Measurements from ENCODE around the gene NCOA5.

NCOA5 gene

DNA sequence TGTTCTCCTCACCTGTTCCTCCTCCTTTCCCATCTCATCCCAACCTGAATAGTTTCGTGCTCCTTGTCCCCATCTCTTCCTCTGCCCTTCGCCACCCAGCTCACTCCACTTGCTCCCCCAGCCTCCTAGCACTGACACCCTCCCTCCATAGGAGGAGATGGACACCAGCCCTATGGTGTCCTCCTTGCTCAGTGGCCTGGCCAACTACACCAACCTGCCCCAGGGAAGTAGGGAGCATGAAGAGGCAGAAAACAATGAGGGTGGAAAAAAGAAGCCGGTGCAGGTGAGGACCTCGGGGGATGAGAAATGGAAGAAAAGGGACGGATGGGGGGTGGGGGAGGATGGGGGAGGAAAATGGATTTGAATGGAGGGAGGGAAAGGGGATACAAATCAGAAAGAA lies 54.5 kb downstream of the NCOA5 start:
- 0 out of 2 replicates have a peak, but pooled peaks cover 10% of the 10 kb centered on the region for H3K4me1 ChIP-seq (ENCODE audit: insufficient read depth, low read length)
- H3K4me3 ChIP-seq (ENCODE audit: low read length), result no peak overlapping the region
- H3K27ac ChIP-seq (ENCODE audit: low read depth, low read length), result no peak overlapping the region
- H3K36me3 ChIP-seq (ENCODE audit: insufficient read depth, low read length), result no peaks in the 10 kb centered on the region
- H3K9ac ChIP-seq (ENCODE audit: low read depth, low read length), result no peak overlapping the region
- H3K27me3 ChIP-seq (ENCODE audit: insufficient read depth, low read length), result peaks cover 71% of the 10 kb centered on the region
- WGBS, result 73% methylated on average over 5 of the region's 5 CpGs
- H3K9me3 ChIP-seq (ENCODE audit: insufficient read depth, low read depth, low read length), result no peaks in the 10 kb centered on the region

DNA sequence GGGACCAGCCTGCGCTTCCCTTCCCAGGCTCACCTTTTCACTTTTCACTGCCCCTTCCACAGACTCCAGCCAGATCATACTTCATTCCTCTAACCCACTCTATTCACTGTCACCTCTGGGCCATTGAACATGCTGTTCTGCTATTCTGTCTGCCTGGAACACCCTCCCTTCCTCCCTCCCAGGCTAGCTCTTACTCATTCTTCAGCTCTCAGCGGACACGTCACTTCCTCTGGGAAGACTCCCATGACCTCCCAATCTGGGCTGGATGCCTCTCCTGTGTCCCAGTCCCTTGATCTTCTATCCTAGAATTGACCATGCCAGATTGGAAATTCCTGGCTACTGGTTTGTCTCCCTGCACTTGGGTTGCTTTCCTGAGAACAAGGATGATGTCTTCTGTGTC lies 55.7 kb downstream of the NCOA5 start:
- Histone ChIP-seq H3K27ac (ENCODE audit: low read depth, low read length) (no peak overlapping the region), H3K27me3 (ENCODE audit: insufficient read depth, low read length) (peaks cover 80% of the 10 kb centered on the region)
- 76% methylated on average over 3 of the region's 3 CpGs for WGBS

DNA sequence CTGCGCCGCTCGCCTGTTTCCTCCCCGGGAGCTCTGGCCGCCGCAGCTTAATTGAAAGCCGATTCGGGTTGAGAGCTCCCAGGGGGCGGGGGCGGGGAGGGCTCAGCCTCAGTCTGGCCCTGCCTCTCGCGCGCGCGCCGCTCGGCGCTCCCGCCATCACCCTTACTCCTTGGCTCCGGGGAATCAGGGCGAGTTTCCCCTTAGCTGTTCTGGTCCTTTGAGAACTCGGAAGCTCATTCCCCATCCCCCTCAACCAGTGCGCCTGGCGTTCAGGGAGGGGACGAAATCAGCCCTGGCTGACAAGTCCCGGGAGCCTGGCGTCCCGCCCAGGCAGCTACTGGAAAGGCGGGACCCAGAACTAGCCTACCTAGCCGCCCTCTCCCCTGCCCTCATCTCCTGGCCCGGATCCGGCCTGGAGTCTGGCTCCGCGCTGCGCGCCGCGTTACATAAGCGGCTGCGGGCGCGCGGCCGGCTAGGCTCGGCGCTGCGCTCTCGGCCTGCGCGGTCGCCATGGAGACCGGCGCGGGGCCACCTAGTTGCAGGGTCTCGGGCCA lies 58.0 kb downstream of the NCOA5 start:
- Histone ChIP-seq H3K27me3 (ENCODE audit: insufficient read depth, low read length) (peaks cover 98% of the 10 kb centered on the region), H3K4me1 (ENCODE audit: insufficient read depth, low read length) (0 out of 2 replicates have a peak, but pooled peaks cover 3% of the 10 kb centered on the region), H3K36me3 (ENCODE audit: insufficient read depth, low read length) (no peaks in the 10 kb centered on the region), H3K9me3 (ENCODE audit: insufficient read depth, low read depth, low read length) (no peaks in the 10 kb centered on the region), H3K4me3 (ENCODE audit: low read length) (peak overlapping the region; percentile 55), H3K27ac (ENCODE audit: low read depth, low read length) (no peak overlapping the region), H3K9ac (ENCODE audit: low read depth, low read length) (no peak overlapping the region)
- under 1% methylated on average over 55 of the region's 55 CpGs for WGBS

More for the DNA sequence above, 55.7 kb downstream of the NCOA5 start:
- Histone ChIP-seq H3K36me3 (ENCODE audit: insufficient read depth, low read length) (no peaks in the 10 kb centered on the region), H3K4me3 (ENCODE audit: low read length) (no peak overlapping the region), H3K4me1 (ENCODE audit: insufficient read depth, low read length) (0 out of 2 replicates have a peak, but pooled peaks cover 10% of the 10 kb centered on the region), H3K9me3 (ENCODE audit: insufficient read depth, low read depth, low read length) (no peaks in the 10 kb centered on the region), H3K9ac (ENCODE audit: low read depth, low read length) (no peak overlapping the region)

DNA sequence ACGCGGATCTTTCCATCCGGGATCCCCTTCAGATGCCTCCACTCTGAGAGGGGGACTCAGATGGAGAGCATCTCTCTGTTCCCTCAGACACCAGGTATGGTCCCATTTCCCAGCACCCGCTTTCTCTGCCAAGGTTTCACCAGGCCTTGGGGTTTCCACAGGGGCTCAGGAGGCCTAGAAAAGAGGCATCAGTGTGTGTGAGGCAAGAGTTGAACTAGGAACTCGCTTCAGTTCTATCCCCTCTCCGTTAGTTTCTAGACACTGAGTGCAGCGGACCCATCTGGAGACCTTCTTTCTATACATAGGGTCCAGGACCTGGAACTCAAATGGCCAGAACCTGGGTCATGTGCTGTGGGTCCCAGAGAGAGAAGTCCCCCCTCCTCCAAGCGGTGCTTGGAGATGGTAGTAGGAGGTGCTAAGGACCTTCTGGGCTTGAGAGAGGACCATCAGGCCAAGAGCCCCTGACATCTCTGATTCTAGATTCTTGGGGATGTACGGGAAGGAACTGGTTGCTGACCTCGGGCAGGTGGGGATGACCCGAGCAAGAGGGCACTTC lies 58.7 kb downstream of the NCOA5 start:
- Histone ChIP-seq H3K36me3 (ENCODE audit: insufficient read depth, low read length) (no peaks in the 10 kb centered on the region), H3K27ac (ENCODE audit: low read depth, low read length) (no peak overlapping the region), H3K4me1 (ENCODE audit: insufficient read depth, low read length) (0 out of 2 replicates have a peak, but pooled peaks cover 3% of the 10 kb centered on the region), H3K9ac (ENCODE audit: low read depth, low read length) (no peak overlapping the region), H3K4me3 (ENCODE audit: low read length) (peak overlapping the region; percentile 55), H3K9me3 (ENCODE audit: insufficient read depth, low read depth, low read length) (no peaks in the 10 kb centered on the region), H3K27me3 (ENCODE audit: insufficient read depth, low read length) (peaks cover 98% of the 10 kb centered on the region)
- WGBS, result 27% methylated on average over 11 of the region's 11 CpGs

DNA sequence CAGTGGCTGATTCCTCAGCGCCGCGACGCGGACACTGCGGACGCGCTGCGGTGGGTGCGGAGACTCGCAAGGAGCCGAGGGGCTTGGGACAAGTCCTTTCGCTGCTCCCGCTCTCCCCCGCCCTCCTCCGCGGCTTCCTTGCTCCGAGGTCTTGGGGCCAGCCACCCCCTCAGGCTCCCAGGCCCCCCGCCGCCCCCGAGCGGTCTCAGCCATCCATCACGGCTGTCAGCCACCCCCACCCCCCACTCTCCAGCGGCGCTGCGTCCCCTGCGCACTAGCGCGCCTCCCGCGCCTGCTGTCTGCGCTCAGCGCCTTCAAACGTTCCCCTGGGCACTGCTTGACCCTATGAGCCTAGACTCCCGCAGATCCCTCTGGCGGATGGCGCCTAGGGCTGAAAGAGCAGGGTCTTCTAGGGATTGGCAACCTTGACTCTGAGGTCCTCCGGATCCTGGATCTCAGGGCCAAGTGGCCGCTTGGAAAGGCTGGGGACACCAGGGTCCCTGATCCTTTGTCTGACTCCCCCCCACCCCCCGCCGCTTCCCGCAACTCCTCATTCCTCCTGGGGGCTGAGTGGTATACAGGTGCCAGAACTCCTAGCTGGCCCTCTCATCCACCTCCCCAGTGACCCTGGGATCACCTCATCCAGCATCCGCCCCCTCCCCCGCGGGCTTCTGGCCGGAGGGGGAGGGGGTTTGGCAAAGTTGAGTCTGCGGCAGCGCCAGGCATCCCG lies 59.3 kb downstream of the NCOA5 start:
- 8% methylated on average over 44 of the region's 49 CpGs for WGBS
- H3K4me1 ChIP-seq (ENCODE audit: insufficient read depth, low read length), result 0 out of 2 replicates have a peak, but pooled peaks cover 3% of the 10 kb centered on the region
- H3K9me3 ChIP-seq (ENCODE audit: insufficient read depth, low read depth, low read length), result no peaks in the 10 kb centered on the region
- H3K36me3 ChIP-seq (ENCODE audit: insufficient read depth, low read length), result no peaks in the 10 kb centered on the region
- H3K27ac ChIP-seq (ENCODE audit: low read depth, low read length), result no peak overlapping the region
- no peak overlapping the region for H3K4me3 ChIP-seq (ENCODE audit: low read length)
- H3K9ac ChIP-seq (ENCODE audit: low read depth, low read length), result no peak overlapping the region
- peaks cover 99% of the 10 kb centered on the region for H3K27me3 ChIP-seq (ENCODE audit: insufficient read depth, low read length)

DNA sequence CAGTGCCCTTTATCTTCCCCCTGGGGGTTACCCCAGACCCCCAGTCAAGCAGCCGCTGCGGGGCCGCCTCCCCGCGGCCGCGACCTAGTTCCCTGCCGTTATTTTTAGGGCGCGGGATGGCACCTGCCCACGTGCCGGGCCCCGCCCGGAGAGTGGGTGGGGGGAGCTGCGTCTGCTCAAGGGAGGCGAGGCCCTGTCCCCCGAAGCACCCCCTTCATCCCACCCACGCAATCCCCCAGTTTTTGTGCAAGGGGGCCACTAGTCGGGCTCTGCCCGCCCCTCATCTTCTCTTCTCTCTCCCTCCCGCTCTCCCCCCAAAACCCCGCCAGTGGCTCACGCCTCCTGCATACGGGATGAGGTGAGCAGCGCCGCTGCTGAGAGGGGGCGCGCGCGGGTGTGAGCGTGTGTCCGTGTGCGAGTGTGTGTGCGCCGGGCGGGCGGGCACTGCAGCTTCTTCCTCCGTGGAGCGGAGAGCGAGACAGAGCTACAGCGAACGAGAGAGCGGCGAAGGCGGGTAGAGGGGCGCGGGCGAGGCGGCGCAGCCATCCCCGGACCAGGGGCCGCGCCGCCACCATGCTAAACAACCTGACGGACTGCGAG lies 60.9 kb downstream of the NCOA5 start, which contains the start of gene SLC12A5:
Gene SLC12A5 (plus strand): TSS at position 444 of the 600 bp plus-strand sequence. CDS start 130 bp downstream, at position 574.
- H3K36me3 ChIP-seq (ENCODE audit: insufficient read depth, low read length), result no peaks in the 10 kb centered on the region
- peaks cover 100% of the 10 kb centered on the region for H3K27me3 ChIP-seq (ENCODE audit: insufficient read depth, low read length)
- no peak within 1 kb of the TSS for H3K27ac ChIP-seq (ENCODE audit: low read depth, low read length)
- no peak within 1 kb of the TSS for H3K9ac ChIP-seq (ENCODE audit: low read depth, low read length)
- 27% methylated on average over 56 of the region's 56 CpGs for WGBS
- H3K4me3 ChIP-seq (ENCODE audit: low read length), result peak within 1 kb of the TSS; percentile 29; the same call in 1 of the 2 replicates
- 0 out of 2 replicates have a peak, but pooled peaks cover 3% of the 10 kb centered on the region for H3K4me1 ChIP-seq (ENCODE audit: insufficient read depth, low read length)
- no peaks in the 10 kb centered on the region for H3K9me3 ChIP-seq (ENCODE audit: insufficient read depth, low read depth, low read length)

DNA sequence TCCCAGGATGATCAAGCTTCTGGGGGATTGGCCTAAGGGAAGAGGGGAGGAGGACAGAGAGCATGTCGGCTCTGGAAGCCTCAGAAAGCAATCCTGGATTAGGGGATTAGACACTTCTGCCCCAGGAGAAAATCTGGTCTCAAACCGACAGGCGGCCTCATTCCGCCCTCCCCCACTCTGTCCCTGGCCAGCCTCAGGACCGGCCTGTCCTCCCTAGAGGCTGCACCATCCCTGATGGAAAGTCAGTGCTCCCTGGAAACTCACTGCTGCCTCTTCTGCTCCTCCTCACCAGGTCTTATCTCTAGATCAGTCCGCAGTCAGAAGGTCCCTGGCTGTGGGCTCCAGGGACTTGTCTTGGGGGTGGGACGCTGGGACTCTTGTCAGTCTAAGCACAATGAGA lies 61.7 kb downstream of the NCOA5 start:
- H3K27me3 ChIP-seq (ENCODE audit: insufficient read depth, low read length), result peaks cover 100% of the 10 kb centered on the region
- no peak overlapping the region for H3K4me3 ChIP-seq (ENCODE audit: low read length)
- H3K4me1 ChIP-seq (ENCODE audit: insufficient read depth, low read length), result 0 out of 2 replicates have a peak, but pooled peaks cover 3% of the 10 kb centered on the region
- no peaks in the 10 kb centered on the region for H3K9me3 ChIP-seq (ENCODE audit: insufficient read depth, low read depth, low read length)
- H3K27ac ChIP-seq (ENCODE audit: low read depth, low read length), result no peak overlapping the region
- no peak overlapping the region for H3K9ac ChIP-seq (ENCODE audit: low read depth, low read length)
- no peaks in the 10 kb centered on the region for H3K36me3 ChIP-seq (ENCODE audit: insufficient read depth, low read length)
- WGBS, result 82% methylated on average over 7 of the region's 7 CpGs

DNA sequence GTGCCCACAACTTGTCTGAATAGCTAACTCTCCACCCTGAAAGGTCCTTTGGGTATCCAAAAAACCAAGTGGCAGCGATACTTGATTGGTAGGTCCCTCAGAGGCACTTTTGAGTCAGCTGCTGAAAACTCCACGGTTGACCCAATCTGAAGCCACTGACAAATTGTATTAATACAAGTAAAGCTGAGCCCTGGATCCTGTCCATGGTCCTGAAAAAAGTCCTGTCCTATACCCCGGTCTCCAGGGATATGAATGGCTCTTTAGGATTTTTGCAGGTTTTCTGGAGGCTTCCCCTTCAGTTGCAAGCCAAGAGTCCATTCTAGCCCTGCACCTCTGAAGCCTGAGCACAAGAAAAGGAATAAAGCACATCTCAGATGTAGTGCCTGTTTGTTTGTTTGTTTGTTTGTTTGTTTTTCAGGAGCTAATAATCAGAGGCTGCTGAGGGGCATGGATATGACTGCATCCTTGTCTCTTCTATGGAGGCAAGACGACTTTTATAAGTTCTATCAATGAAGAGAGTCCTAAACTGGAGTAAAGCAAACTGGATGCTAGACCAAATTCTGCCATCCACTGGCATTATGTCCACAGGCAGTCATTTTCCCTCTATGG lies 62.4 kb downstream of the NCOA5 start:
- no peak overlapping the region for H3K4me3 ChIP-seq (ENCODE audit: low read length)
- H3K27me3 ChIP-seq (ENCODE audit: insufficient read depth, low read length), result peaks cover 94% of the 10 kb centered on the region
- H3K27ac ChIP-seq (ENCODE audit: low read depth, low read length), result no peak overlapping the region
- H3K4me1 ChIP-seq (ENCODE audit: insufficient read depth, low read length), result 0 out of 2 replicates have a peak, but pooled peaks cover 3% of the 10 kb centered on the region
- no peaks in the 10 kb centered on the region for H3K36me3 ChIP-seq (ENCODE audit: insufficient read depth, low read length)
- WGBS, result 31% methylated on average over 4 of the region's 4 CpGs
- H3K9me3 ChIP-seq (ENCODE audit: insufficient read depth, low read depth, low read length), result no peaks in the 10 kb centered on the region
- no peak overlapping the region for H3K9ac ChIP-seq (ENCODE audit: low read depth, low read length)

DNA sequence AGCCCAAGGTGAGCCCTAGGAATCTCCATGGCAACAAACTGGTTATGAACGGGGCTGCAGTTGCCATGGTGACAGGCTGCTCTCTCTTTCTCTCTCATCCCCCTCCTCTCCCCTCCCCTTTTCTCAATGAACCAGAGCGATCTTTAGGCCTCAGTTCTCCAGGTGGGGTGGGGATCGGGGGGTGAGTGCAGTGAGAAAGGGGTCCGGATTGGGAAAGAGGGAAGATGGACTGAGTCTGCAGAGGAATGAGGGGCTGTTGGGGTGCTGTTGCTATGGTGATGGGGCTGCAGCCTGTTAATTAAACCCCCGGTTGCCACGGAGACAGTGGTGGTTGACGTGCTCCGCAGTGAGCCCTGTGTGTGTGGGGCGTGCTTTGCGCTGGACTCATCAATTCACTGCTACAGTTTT lies 64.4 kb downstream of the NCOA5 start:
- Histone ChIP-seq H3K4me3 (ENCODE audit: low read length) (no peak overlapping the region), H3K27me3 (ENCODE audit: insufficient read depth, low read length) (peaks cover 79% of the 10 kb centered on the region), H3K9ac (ENCODE audit: low read depth, low read length) (no peak overlapping the region), H3K36me3 (ENCODE audit: insufficient read depth, low read length) (no peaks in the 10 kb centered on the region), H3K4me1 (ENCODE audit: insufficient read depth, low read length) (no peaks in the 10 kb centered on the region), H3K9me3 (ENCODE audit: insufficient read depth, low read depth, low read length) (no peaks in the 10 kb centered on the region), H3K27ac (ENCODE audit: low read depth, low read length) (no peak overlapping the region)
- 71% methylated on average over 10 of the region's 10 CpGs for WGBS

DNA sequence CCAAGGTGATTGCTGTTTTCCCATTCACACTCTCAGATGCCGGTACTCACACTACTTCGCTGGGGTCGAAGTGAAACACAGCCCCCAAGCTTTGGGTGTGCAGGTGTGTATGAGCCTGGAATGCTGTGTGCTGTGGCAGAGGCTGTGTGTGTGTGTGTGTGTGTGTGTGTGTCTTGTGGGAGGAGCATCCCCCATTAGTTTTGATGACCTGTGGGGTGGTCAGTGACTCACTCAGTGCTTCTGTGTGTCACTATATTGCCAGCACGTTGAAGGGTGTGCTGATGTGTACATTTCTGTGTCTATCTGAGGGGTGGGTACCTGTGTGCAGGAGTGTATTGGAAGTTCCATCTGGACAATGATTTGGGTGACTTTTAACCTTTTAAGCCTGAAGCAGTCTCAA lies 65.8 kb downstream of the NCOA5 start:
- no peak overlapping the region for H3K9ac ChIP-seq (ENCODE audit: low read depth, low read length)
- no peak overlapping the region for H3K27ac ChIP-seq (ENCODE audit: low read depth, low read length)
- no peaks in the 10 kb centered on the region for H3K9me3 ChIP-seq (ENCODE audit: insufficient read depth, low read depth, low read length)
- H3K4me3 ChIP-seq (ENCODE audit: low read length), result no peak overlapping the region
- WGBS, result 70% methylated on average over 4 of the region's 4 CpGs
- H3K4me1 ChIP-seq (ENCODE audit: insufficient read depth, low read length), result no peaks in the 10 kb centered on the region
- no peaks in the 10 kb centered on the region for H3K36me3 ChIP-seq (ENCODE audit: insufficient read depth, low read length)
- H3K27me3 ChIP-seq (ENCODE audit: insufficient read depth, low read length), result peaks cover 65% of the 10 kb centered on the region

DNA sequence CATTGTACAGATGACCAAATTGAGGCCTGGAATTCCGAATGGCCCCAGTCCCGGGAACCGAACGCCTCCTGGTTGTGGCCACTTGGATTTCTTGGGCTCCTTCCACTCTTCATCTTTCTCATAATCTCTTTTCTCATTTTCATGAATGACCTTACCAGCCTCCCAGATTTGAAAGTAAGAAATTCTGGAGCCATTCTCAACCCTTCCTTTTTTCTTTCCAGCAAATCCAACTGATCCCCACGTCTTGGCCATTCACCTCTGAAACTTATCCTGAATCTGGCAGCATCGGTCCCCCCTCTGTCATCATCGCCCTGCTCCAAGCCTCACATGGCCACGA lies 66.6 kb downstream of the NCOA5 start:
- WGBS, result 36% methylated on average over 8 of the region's 8 CpGs
- Histone ChIP-seq H3K9ac (ENCODE audit: low read depth, low read length) (no peak overlapping the region), H3K9me3 (ENCODE audit: insufficient read depth, low read depth, low read length) (no peaks in the 10 kb centered on the region), H3K4me3 (ENCODE audit: low read length) (no peak overlapping the region), H3K4me1 (ENCODE audit: insufficient read depth, low read length) (no peaks in the 10 kb centered on the region), H3K27me3 (ENCODE audit: insufficient read depth, low read length) (peaks cover 56% of the 10 kb centered on the region), H3K27ac (ENCODE audit: low read depth, low read length) (no peak overlapping the region), H3K36me3 (ENCODE audit: insufficient read depth, low read length) (no peaks in the 10 kb centered on the region)

Data from HUES64 (cell line).